HG03565 (cell line): Measurements from ENCODE around the gene C2orf78.
"Not testable (repeated sequence)": the region's sequence is repeated elsewhere in the genome, so short reads cannot be mapped to it uniquely, and the experiment has no call there.

Experiments used
- ATAC-seq: cut with Tn5 transposase; IDR thresholded peaks from one replicate; pipeline ENCODE4 v1.9.1; 2021; ENCODE audit warnings: mild to moderate bottlenecking, moderate library complexity; ENCODE audit not compliant: unreplicated experiment

Gene C2orf78

GRCh38 chr2:73779467-73780236, 4.3 kb upstream of the C2orf78 start, which contains the start of gene DUSP11:
TSS of gene DUSP11 (minus strand) at chr2:73780103. CDS start at chr2:73779974, 129 bp downstream.
- peak; percentile 99 for ATAC-seq

GRCh38 chr2:73780237-73780582, 3.8 kb upstream of the C2orf78 start:
- ATAC-seq, result no peak

DNA sequence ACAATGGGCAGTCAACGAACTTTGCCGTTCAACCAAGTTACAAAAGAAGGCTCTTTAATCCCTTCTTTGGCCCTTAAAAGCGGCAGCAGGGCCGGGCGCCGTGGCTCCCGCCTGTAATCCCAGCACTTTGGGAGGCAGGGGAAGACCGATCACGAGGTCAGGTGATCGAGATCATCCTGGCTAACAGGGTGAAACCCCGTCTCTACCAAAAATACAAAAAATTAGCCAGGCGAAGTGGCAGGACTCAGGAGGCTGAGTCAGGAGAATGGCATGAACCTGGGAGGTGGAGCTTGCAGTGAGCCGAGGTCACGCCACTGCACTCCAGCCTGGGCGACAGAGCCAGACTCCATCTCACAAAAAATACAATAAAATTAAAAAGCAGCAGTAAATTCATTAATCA, 581 bp upstream of the C2orf78 start:
- ATAC-seq, result not testable (repeated sequence)

DNA sequence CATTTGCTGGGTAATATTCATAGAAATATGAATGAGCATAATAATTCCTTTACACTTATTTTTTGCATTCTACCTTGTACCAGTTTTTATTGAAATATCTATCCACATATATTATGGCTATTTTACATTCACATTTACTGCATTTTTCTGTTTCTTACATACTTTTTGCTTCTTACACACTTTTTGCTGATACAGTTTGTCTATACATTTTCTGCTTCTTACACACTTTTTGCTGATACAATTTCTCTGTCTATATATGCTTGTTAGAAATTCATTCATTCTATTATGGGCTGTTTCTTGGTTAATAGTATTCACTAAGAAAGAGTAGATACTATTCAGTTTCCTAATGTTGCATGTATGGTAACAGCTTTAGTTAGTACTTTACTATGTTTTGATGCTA, 27.9 kb downstream of the C2orf78 start:
- no peak for ATAC-seq

DNA sequence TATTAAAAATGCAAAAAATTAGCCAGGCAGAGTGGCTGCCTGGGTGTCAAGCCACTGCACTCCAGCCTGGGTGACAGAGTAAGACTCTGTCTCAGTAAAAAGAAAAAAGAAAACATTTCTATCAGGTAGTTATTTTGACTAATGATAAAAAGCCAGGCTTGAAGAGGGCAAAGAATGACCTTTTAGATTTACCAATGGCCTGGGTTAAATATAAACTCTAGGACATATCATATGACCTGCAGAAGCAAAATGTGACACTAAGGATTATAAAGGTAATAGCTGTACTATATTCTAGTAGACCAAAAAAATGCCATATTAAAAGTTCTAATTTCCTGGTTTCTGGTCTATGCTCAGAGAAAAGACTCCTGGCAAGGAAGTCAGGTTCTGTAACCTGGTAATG, 28.7 kb downstream of the C2orf78 start:
- ATAC-seq, result no peak

GRCh38 chr2:73818296-73818695, 34.3 kb downstream of the C2orf78 start:
- no peak for ATAC-seq

GRCh38 chr2:73821227-73821626, 37.2 kb downstream of the C2orf78 start:
- ATAC-seq, result peak; percentile 64

GRCh38 chr2:73821669-73822068, 37.7 kb downstream of the C2orf78 start:
- ATAC-seq, result no peak

DNA sequence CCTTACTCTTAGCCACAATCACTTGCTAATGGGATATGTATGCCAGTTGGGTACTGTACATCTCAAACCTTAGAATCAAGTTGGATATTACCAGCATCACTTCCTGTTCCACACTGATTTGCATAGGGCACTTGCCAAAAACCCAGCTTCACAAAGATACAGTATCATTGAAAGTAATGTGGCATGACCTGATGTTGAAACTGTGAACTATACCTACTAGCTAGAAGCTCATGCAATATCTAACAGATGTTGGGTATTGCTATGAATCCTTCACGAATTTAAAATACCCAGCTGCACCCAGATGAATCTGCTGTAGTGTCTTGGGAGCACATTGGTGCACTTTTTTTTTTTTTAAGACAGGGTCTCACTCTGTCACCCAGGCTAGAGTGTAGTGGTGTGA, 38.3 kb downstream of the C2orf78 start:
- peak; percentile 45 for ATAC-seq

GRCh38 chr2:73822991-73823390, 39.0 kb downstream of the C2orf78 start:
- no peak for ATAC-seq

GRCh38 chr2:73823416-73823815, 39.4 kb downstream of the C2orf78 start:
- ATAC-seq, result no peak

GRCh38 chr2:73823916-73824523, 40.0 kb downstream of the C2orf78 start:
- no peak for ATAC-seq

DNA sequence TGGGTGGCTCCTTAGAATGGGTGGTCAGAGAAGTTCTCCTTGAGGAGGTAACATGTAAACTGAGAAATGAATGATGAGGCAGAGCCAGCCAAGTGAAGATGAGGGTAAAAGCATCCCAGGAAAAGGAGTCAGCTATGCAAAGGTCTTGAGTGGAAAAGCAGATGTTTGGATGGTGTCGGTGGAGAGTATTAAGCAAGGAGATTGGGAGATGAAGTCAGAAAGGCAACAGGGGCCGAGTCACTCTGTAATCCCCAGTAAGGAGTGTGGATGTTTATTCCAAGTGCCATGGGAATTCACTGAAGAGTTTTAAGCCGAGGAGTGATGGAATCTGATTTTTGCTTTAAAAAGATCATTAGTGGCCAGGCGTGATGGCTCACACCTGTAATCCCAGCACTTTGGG, 41.4 kb downstream of the C2orf78 start:
- no peak for ATAC-seq

DNA sequence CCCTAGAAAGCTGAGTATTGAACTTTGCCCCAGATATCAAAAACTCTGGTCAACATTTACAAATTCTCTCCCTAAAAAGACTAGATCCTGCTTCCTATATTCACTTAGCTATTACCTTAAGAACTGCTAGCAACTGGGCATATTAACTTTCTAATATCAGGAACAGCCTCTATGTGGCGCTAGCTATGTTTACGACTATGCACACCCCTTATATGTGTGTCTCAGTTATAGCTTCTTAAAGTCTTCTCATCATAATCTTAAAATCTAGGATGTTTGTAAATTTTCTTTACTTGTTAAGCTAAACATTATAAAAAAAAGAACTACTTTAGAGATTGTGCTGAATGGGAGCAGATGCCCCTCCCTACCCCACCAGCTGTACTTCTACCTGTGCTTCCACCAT, 43.0 kb downstream of the C2orf78 start:
- ATAC-seq, result no peak

DNA sequence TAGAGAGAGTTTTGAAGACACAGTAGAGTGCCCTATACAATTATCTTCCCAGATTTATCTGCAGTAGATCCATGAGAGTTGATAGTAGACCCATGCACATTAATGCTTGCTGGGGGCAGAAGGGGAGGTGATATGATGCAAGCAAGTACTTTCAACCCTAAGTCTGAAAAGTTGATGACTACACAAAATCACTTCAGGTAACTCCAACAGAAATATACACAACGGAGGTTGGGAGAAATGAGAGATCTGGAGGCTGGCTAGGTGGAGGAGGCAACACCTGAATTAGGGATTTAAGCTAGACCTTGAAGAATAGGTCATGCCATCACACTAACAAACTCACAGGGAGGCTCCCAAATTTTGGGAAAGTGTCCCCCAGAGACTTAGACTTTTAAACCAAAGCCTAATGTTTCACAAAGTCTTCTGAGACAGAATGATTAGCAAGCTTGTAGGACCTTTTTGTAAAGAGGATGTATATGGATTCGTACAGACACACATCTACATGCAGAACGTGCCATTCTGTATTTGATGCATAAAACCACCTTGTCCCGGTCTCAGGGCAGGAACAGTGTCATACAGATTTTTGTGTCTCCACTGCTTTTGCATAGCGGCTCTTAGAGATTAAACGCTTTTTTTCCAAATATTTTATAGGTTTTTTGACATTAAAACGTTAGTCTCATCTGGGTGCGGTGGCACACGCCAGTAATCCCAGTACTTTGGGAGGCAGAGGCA, 43.8 kb downstream of the C2orf78 start:
- no peak for ATAC-seq

DNA sequence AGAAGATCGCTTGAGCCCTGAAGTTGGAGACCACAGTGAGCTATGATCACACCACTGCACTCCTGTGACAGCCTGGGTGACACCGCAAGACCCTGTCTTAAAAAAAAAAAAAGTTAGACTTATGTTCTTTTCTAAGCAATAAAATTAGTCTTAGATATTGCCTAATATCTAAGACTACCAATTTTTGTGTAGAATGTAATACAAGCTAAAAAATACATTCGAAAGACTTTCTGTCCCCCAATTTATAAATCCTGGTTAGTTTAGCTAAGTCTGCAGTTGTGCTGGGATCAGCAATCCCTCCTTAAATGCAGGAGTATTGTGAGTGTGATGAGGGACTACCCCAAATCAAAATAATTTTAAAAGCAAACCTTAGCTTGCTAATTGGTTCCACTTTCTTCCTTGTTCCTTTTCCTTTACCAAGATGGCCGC, 44.4 kb downstream of the C2orf78 start:
- no peak for ATAC-seq

GRCh38 chr2:73828818-73829570, 45.0 kb downstream of the C2orf78 start, which contains the start of gene STAMBP:
TSS of gene STAMBP (plus strand) at chr2:73828961. CDS start at chr2:73830857, 1,896 bp downstream.
- peak; percentile 65 for ATAC-seq

DNA sequence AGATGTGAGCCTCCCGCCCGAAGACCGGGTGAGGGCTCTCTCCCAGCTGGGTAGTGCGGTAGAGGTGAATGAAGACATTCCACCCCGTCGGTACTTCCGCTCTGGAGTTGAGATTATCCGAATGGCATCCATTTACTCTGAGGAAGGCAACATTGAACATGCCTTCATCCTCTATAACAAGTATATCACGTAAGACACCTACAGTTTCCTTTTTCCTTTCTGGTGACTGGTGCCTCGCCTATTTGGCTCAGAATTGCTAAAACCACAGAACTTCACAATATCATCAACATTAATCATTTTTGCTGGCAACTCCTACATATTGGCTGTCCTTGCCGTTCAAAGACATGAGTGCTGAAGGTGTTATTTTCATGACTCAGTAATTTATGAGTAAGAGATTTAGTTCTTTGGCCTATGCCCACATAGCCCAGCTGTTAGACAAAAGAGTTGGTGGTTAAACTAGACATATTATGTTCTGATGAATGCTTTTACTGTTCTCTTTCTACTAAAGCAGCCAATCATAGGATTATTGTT, 47.0 kb downstream of the C2orf78 start:
- no peak for ATAC-seq

- ATAC-seq, result no peak
Observed at GRCh38 chr2:73832930-73833329, 48.9 kb downstream of the C2orf78 start.

GRCh38 chr2:73836141-73836943, 52.4 kb downstream of the C2orf78 start:
- ATAC-seq, result no peak
